Non-pigmented ciliary epithelial cell (primary cell): ENCODE results near the gene ENTPD5.

Experiments
- DNase-seq: peaks from one replicate; pipeline ENCODE4 v3.0.0-alpha.2; 2010; ENCODE audit warnings: low read depth

The ENTPD5 gene, protein sequence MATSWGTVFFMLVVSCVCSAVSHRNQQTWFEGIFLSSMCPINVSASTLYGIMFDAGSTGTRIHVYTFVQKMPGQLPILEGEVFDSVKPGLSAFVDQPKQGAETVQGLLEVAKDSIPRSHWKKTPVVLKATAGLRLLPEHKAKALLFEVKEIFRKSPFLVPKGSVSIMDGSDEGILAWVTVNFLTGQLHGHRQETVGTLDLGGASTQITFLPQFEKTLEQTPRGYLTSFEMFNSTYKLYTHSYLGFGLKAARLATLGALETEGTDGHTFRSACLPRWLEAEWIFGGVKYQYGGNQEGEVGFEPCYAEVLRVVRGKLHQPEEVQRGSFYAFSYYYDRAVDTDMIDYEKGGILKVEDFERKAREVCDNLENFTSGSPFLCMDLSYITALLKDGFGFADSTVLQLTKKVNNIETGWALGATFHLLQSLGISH

DNA sequence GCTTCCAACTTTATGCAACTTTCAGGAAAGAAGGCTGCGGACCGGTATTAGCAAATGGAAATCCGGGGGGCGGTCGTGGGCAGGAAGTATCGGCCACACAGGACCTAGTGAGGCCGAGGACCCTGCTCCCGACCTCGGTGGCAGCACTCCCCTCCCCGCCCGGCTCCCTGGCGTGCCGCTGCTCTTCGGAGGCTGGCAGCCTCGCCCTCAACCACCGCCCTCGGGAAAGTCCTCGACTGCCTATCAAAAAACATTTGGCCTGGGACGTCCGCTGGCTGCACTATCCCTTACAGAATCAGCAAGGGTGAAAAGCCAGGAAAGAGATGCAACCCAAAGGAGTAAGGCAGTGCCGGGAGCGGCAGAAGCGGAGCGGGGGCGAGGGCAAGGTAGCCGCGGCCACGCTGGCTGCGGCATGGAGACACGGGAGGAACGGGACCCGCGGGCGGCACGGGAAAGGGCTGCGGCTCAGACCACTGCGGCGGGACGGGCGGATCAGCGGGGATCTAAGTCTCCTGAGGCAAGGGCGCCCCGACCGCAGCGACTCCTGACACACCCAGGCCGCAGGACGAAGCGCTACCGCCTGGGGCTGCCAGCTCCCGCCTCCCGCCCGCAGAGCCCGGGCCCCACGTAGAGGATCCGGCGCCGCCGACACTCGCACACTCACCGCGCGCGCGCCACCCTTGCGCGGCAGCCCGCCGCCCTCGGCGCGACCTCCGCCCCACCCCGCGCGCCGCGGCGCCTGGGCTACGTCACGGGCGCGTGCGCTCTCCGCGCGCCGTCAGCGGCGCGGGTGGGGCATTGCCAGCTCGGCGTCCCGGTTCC lies at the start of gene ENTPD5, which contains the start of gene BBOF1:
TSS of gene ENTPD5 (minus strand) at position 703 of the 822 bp plus-strand sequence. CDS start 31,186 bp downstream, outside the sequence.
TSS of gene BBOF1 (plus strand) at position 764 of the 822 bp plus-strand sequence. CDS start 130 bp downstream, outside the sequence.
- peak; percentile 26 for DNase-seq

DNA sequence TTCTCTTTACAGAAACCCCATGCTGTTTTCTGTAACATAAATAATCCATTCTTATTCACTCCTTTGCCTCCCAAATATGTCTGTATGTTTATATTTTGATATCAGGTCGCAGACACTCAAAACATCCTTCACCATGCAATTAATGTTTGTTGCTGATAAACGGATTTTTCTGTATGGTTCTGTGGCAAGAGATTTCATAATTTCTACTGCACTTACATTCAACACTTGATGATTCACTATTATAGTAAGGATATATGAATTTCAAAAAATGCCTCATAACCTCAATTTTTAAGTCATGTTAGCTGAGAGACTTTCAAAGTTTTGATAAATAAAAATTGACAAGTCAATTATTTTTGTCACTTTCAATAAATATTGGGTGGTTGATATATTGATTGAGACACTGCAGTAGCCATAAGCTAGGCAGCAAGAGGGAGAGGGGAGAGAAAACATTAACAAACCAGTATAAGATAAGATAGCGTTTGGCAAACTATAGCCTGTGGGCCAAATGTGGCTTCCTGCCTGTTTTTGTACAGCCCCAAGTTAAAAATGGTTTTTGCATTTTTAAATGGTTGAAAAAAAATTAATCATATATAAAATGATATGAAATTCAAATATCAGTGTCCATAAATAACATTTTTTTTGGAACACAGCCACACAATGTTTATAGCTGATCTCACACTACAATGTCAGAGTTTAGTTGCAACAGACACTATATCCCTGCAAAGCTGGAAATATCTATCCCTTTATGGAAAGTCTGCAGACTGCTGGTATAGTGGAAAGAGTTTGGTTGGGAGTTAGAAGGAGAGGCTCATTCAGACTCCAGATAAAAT lies 46.9 kb upstream of the ENTPD5 start:
- DNase-seq: no peak

DNA sequence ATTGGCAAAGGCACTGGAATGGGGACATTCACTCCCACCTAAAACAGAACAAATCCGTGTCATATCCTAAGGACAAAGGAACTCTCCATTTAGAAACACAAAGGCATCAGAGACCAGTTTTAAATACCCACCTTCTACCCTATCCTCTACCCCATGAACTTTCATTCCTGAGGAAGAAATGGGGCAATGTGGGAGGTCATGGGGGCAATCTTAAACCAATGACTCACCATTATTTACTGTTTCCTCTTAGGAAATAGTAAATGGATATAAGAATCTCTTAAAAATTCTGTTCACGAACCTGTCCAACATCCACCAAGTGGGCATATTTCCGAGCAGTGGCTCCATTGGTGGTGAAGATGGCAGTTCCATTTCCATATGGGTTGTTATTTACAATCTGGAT lies 45.8 kb upstream of the ENTPD5 start:
- no peak for DNase-seq

DNA sequence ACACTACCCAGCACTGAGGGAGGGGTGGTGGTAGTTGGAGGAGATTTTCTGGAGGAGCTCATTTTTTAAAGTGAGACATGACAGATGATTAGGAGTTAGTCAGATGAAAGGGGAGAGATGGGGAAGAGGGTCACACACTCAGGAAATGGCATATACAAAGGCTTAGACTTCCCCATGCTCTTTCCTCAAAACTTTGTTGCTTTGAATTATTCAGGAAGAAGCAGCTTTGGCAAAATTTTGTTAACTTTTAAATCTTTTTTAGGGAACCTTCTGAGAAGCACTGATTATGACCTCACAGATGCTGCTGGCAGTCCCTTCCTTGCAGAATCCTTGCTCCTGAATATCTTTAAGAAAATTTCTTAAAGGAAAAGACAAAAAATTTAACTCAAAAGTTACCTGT lies 45.3 kb upstream of the ENTPD5 start:
- no peak for DNase-seq

DNA sequence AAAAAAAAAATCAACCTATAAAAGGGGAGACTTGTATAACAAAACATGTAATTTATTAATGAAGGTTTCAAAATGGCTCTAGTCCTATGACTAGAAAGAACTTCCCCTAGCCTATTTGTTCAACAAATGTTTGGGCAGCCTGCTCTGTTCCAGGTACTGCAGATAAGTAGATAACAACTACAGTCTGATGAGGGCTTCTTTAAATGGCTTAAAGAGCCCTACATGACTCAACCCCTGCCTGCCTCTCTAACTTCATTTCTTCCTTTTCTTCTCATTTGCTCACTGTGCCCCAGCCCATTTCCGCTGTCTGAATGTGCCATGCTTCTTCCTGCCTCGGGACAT lies 43.7 kb upstream of the ENTPD5 start:
- DNase-seq: no peak

DNA sequence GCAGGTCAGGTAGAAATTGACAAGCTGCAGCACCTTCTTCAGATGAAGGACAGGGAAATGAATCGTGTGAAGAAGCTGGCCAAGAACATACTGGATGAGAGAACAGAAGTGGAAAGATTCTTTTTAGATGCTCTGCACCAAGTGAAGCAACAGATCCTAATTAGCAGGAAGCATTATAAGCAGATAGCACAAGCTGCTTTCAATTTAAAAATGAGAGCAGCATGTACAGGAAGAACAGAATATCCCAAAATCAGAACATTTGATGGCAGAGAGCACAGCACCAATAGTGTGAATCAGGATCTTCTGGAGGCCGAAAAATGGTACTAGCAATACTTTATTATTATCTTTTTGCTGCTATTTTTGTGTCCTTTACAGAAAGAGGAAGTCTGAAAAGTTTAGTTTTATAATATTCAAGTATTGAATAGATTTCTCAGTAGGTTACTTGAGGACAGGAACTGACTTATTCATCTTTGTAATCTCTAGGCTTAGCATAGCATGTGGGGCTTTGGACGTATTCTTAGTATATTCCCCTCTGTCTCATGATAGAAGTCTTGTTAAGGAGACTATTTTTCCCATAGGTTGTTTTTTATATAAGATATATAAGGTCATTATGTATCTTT lies 30.9 kb upstream of the ENTPD5 start:
- DNase-seq: no peak

DNA sequence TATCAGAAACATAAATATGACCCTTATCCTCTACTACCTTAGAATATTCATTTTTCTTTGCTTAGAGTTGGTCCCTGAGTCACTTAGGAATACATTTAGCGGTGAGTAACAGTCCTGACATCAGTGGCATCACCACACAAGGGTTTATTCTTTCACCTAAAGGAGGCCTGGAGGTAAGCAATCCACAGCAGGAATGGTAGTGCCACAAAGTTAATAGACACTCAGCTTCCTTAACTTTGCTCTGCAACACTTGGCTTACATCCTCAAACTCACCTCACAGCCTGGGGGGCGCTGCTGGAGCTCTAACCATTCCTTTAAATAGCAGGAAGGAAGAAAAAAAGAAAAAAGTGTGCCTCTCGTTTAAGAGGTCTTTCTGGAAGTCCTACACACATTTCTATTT lies 29.2 kb upstream of the ENTPD5 start:
- no peak for DNase-seq

DNA sequence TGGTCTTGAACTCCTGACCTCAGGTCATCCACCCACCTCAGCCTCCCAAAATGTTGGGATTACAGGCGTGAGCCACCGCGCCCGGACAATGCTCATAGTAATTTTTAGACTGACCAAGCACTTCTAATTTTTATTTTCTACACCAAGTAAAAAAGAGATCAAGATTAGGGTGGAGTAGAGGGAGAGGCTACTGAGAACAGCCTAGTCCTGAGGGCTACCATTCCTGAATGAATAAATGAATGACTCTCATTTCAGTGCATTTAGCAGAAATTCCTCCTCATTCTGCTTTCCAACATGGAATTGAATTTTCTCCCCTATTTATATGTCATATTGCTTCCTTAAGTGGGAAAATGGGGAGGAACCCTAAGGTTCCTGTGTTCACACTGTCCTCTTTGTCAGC lies 26.4 kb upstream of the ENTPD5 start:
- no peak for DNase-seq

DNA sequence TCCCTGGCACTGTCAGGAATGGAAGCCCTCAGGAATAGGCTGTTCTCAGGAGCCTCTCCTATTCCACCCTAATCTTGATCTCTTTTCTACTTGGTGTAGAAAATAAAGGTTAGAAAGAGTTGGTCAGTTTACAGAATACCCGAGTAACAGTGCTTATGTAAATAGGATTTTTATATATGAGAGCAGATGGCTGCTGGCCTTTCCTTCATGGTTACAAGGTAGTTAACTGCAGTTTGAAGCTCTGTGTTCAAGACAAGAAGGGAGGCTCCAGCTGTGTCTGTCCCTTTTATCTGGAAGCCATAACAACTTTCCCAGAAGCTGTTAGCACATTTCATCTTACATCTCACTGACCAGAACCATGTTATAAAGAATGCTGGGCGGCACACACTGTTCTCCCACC lies 23.2 kb upstream of the ENTPD5 start:
- no peak for DNase-seq

DNA sequence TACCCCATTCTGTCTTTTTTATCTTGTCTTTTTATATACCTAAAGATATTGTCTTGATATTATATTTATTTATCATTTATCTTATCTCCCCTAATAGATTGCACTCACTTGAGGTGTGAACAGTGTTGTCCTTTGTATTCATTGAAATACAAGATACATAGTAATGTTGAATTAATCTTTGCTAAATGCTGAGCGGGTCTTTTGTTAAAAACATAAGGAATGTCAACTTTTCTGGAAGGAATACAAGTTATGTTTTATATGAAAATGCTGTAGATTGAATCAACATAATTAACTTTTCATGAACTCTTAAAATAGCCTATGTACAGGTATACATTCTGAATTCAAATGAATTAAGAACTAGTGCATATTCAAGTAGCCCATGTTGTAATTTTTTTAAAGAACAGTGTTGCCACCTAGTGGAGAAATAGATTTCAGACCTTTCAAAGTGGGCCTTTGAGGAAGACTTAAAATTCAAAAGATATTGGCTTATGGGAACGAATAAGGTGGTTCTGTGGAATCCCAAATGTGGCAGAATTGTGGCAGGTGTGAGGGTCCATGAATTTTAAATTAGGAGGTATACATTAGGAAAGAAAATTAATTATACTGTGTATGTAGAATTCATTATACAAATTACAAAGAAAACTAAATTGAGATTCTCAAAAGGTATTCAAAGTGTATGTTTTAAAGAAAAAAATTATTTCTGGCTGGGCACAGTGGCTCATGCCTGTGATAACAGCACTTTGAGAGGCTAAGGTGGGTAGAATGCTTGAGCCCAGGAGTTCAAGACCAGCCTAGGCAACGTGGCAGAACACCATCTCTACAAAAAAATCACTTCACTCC lies 19.2 kb upstream of the ENTPD5 start:
- no peak for DNase-seq

DNA sequence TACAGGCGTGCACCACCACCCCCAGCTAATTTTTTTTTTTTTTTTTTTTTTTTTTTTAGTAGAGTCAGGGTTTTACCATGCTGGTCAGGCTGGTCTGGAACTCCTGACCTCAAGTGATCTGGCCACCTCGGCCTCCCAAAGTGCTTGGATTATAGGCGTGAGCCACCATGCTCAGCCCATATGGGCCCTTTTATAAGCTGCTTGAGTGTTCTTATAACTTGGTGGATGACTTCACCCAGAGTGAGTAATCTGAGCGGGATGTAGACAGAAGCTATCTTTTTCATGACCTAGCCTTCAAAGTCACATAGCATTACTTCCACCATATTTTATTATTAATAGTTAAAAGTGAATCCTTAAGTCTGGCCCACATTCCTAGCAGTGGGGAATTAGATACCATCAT lies 16.5 kb upstream of the ENTPD5 start:
- DNase-seq: no peak

DNA sequence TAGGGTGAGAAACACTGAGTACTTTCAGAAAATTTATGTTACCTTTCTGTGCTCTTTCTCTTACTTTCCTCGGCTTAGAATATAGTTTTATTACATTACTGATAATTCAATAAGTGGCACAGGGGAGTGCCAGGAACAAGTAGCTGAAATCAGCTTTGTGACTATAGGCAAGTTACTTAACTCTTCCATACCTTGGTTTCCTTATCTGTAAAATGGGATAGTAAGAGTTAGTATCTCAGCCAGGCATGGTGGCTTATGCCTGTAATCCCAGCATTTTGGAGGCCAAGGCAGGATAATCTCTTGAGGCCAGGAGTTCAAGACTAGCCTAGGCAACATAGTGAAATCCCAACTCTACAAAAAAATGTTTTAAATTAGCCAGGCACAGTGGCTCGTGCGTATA lies 15.5 kb upstream of the ENTPD5 start:
- no peak for DNase-seq

DNA sequence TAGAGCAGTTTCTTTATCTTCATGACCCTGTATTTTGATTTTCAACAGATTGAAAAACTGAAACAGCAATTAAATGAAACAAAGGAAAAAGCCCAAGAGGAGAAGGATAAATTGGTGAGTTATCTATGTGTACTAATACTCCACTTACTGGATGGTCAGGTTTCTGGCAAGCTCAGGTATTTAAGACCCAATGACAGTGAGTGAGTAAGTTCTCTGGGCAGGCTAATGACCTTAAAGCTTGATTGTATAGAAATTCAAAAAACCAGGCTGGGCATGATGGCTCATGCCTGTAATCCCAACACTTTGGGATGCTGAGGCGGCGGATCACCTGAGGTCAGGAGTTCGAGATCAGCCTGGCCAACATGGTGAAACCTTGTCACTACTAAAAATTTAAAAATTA lies 10.0 kb upstream of the ENTPD5 start:
- DNase-seq: no peak

DNA sequence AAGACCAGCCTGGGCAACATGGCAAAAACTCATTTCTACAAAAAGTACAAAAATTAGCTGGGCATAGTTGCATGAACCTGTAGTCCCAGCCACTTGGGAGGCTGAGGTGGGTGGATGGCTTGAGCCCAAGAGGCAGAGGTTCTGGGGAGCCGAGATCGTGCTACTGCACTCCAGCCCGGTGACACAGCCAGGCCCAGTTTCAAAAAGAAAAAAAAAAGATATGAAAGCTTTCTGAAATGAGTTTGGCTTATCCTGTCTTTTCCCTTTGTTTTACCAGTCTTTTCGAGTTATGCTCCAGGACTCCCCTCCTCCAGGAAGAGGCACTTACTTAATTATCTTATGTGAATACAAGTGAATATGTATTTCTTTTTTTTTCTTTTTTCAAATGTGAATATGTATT lies 3.3 kb upstream of the ENTPD5 start:
- DNase-seq: no peak

DNA sequence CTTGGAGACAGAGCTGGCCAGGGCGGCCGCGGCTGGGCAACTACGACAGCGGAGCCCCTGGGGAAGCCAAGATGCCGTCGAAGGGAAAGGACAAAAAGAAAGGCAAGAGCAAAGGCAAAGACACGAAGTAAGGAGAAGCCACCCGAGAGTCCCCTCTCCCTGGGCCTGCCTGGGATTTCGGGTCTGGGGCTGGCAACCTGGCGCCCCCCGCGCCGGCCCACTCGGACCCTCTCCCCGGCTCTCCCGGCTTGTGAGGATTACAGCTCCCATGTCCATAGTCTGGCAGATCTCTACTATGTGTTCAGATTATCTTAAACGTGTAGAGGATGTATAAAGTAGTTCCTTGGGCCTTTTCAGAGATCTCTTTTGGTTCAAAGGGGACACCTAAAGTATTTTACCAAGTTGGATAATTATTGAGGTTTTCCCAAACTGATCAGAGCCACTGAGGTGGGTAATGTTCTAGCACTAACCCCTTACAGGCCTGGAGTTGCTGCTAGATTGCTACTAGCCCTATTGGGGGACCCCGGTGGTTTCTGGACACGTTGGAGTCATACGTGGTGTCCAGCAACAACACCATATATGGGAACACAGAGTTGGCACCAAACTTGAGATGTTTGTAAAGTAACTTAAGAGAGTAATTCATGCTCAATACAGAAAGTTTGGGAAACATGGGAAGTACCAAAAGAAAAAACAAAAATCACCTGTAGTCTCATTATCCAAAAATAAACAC lies 485 bp upstream of the ENTPD5 start:
- peak; percentile 35 for DNase-seq

DNA sequence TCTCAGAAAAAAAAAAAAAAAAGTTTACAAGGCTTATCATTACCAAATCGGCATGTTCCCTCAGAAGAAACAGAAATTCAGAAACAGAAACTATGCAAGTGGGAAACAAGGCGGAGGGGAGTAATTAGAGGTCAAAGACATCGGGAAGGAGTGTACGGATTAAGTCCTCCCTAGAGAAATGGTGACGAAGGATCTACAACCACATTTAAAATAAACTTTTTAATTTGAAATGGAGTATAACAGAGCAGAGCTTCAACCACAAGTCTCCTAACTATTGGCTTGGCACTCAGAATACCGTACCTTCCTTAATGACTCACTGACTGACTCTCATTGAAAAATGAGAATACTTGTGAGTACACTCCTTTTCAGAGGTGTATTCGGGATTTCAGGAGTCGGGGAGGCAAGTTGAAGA lies 908 bp downstream of the ENTPD5 start:
- DNase-seq: peak; percentile 32

DNA sequence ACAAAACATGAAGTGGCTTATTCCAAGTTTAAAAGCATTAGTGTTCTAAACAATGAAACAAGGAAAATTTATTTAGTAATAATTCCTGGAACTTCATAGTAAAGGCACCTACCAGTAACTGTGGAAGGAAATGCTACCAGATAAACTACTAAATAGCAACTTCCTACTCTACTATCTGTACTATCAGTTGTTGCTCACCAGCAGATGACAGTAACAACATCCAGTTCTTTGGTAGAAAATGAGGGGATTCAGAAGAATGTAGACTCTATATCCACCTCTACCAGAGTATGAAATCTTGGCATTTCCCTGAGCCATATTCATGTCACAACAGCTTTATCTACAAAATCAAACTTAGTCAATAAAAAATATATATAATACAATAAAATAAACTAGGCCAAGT lies 3.1 kb downstream of the ENTPD5 start:
- no peak for DNase-seq

DNA sequence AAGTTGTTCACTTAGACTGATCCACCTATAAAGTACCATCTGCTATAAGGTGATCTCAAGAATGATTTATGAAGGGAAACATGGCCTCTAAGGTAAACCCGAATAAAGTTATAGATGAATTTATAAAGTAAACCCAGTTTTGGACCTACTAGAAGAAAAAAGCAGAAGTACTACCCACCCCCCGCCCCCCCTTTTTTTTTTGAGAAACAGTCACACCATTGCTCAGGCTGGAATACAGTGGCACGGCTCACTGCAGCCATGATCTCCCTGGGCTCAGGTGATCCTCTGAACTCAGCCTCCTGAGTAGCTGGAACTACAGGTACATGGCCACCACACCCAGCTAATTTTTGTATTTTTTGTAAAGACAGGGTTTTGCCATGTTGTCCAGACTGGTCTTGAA lies 3.9 kb downstream of the ENTPD5 start:
- DNase-seq: no peak

DNA sequence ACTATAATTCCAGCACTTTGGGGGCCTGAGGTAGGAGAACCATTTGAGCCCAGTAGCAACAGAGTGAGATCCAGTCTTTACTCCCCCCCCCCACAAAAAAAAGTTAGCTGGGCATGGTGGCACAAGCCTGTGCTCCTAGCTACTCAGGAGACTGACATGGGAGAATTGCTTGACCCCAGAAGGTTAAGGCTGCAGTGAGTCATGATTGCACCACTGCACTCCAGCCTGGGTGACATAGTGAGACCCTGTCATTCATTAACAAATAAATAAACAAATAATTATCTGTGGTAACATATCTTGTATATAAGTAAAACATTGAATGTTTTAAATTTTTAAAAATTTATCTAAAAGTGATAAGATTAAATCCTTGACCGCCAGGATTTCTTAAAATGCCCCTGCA lies 4.8 kb downstream of the ENTPD5 start:
- no peak for DNase-seq

DNA sequence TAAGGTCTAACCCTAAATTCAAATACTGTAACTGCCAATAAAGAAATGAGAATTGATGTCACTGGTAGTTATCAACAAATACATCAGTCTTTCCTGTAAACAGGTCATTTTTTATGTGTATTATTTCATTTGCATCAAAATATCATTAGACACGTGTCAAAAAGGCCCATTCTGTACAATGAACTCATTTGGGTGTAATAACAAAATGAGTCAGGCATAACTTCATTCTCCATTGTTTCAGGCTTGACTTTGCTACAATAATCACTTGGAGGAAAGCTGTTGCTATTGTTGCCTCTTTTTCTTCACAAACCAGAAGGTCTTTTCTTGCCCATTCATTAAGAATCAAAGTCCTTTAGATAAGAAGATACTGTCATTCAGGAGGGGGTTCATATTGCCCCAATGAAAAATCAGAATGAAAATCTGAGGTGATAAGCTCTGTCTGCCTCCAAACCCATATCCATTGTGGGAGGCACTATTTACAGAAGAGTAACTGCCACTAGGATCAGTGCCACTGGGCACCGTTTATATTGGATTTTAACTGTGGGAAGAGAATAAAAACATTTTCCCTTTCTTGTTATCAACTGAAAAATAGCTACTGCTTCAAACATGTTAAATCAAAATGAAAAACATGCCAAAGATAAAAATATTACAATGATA lies 10.1 kb downstream of the ENTPD5 start:
- no peak for DNase-seq
